GM23248 (cell line): Measurements from ENCODE around the gene AGA. TPM values are rescaled to one million over a fixed set of nuclear protein-coding genes. Genes with fewer than 3 reads are reported as not detected.

Experiments
- DNase-seq: peaks from one replicate; pipeline ENCODE4 v3.0.0-alpha.2; 2015
- H2AFZ ChIP-seq: fragments of 200-600 bp; sonication (generic); 2 replicates; pipeline ENCODE4 v1.6.1; 2016; ENCODE audit warnings: antibody characterized with exemption
- H3F3A ChIP-seq: fragments of 200-600 bp; sonication (generic); 2 replicates; pipeline ENCODE4 v1.6.1; 2016; ENCODE audit warnings: mild to moderate bottlenecking, antibody characterized with exemption, mixed run types; ENCODE audit not compliant: insufficient read depth
- H3K27ac ChIP-seq: fragments of 200-600 bp; sonication (generic); 2 replicates; pipeline ENCODE4 v1.5.1; 2016; ENCODE audit warnings: mild to moderate bottlenecking
- H3K27me3 ChIP-seq: fragments of 200-600 bp; sonication (generic); replicated peaks from 2 replicates; pipeline ENCODE4 v1.6.1; 2016; ENCODE audit warnings: mild to moderate bottlenecking; ENCODE audit not compliant: insufficient read depth
- H3K36me3 ChIP-seq: fragments of 200-600 bp; sonication (generic); 2 replicates; pipeline ENCODE4 v1.6.1; 2016; ENCODE audit warnings: low read depth, mild to moderate bottlenecking
- H3K4me1 ChIP-seq: fragments of 200-600 bp; sonication (generic); 2 replicates; pipeline ENCODE4 v1.6.1; 2016; ENCODE audit warnings: mild to moderate bottlenecking; ENCODE audit not compliant: insufficient read depth
- H3K4me2 ChIP-seq: fragments of 200-600 bp; sonication (generic); one replicate; pipeline ENCODE4 v1.6.1; 2016; ENCODE audit warnings: mild to moderate bottlenecking; ENCODE audit not compliant: unreplicated experiment
- H3K4me3 ChIP-seq: fragments of 200-600 bp; sonication (generic); 2 replicates; pipeline ENCODE4 v1.5.1; 2016; ENCODE audit warnings: mild to moderate bottlenecking
- H3K79me2 ChIP-seq: fragments of 200-600 bp; sonication (generic); 2 replicates; pipeline ENCODE4 v1.6.1; 2016; ENCODE audit warnings: mild to moderate bottlenecking; ENCODE audit not compliant: insufficient read depth
- H3K9ac ChIP-seq: fragments of 200-600 bp; sonication (generic); 2 replicates; pipeline ENCODE4 v1.6.1; 2016; ENCODE audit warnings: mild to moderate bottlenecking
- H3K9me2 ChIP-seq: fragments of 200-600 bp; sonication (generic); 2 replicates; pipeline ENCODE4 v1.6.1; 2016; ENCODE audit warnings: mixed run types, mild to moderate bottlenecking, moderate library complexity; ENCODE audit not compliant: insufficient read depth
- H3K9me3 ChIP-seq: fragments of 200-600 bp; sonication (generic); one replicate; pipeline ENCODE4 v1.6.1; 2017; ENCODE audit warnings: low read depth
- H4K20me1 ChIP-seq: fragments of 200-600 bp; sonication (generic); 2 replicates; pipeline ENCODE4 v1.6.0; 2016; ENCODE audit not compliant: insufficient read depth
- EZH2 ChIP-seq: fragments of 200-600 bp; sonication (generic); IDR thresholded peaks from 2 replicates; pipeline ENCODE4 v1.6.1; 2018; ENCODE audit warnings: antibody characterized with exemption, mild to moderate bottlenecking; ENCODE audit not compliant: insufficient read depth, poor library complexity, severe bottlenecking
- EZH2phosphoT487 ChIP-seq: fragments of 200-600 bp; sonication (generic); IDR thresholded peaks from 2 replicates; pipeline ENCODE4 v1.6.1; 2018; ENCODE audit warnings: antibody characterized with exemption, moderate library complexity, mild to moderate bottlenecking, low read depth; ENCODE audit not compliant: insufficient read depth
- WGBS, 2 experiments: methylation state at CpG; one replicate each; pipeline ENCODE4 v1.1.6; 2015 to 2017; ENCODE audit warnings: low lambda C conversion rate in 2 of 2, low coverage in 1 of 2; ENCODE audit errors: missing lambda C conversion rate in 2 of 2; 5-methylcytosine and 5-hydroxymethylcytosine counted together
- in situ Hi-C: fragments of 300-500 bp; cut with MboI; formaldehyde crosslinking; loops from 2 replicates; pipeline ENCODE4 v1.15.0; 2020
- polyA plus RNA-seq: library from polyadenylated mRNA; unstranded; fragments of >200 nt; fragmentation: Nextera tagmentation; extraction: Ambion mirVana; gene quantifications from 2 replicates; pipeline ENCODE4 v1.2.1, GENCODE V29; 2016
- total RNA-seq: library from RNA; depleted of rRNA; stranded (reverse); fragments of >200 nt; shearing (Covaris generic); gene quantifications from 2 replicates; pipeline ENCODE4 v1.2.3, GENCODE V29; 2014

Gene AGA
- total and polyA plus RNA-seq, 2 experiments from 2014 or later = 45.9 to 60.2 TPM

DNA sequence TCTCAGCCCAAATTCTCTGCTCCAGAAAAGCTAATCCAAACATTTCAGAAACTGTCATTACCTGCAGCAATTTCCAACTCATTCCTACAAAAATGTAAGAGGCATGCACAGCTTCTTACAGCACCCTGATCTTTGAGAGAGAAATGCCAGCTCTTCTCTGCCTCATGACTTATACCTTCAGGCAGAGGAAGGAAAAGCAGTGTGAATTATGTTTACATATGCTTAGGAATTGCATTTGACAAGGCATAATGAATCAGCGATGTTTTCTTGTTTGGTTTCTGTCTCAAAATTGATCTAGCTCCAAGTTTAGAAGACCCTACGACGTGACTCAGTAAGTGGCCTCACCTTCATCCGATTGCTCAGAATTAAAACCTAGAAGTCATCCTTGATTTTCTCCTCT lies 21.8 kb upstream of the AGA start:
- no peaks in the 10 kb centered on the region for H3K9me3 ChIP-seq
- H3K27me3 ChIP-seq = no peaks in the 10 kb centered on the region
- H3F3A ChIP-seq = peaks cover 9% of the 10 kb centered on the region; the same call in 1 of the 2 replicates
- H4K20me1 ChIP-seq = no peaks in the 10 kb centered on the region
- peak overlapping the region; percentile 5; the same call in 1 of the 2 replicates for H2AFZ ChIP-seq
- no peak for TF ChIP-seq EZH2phosphoT487
- no peak for TF ChIP-seq EZH2
- no peak for DNase-seq
- H3K36me3 ChIP-seq = no peaks in the 10 kb centered on the region
- no peak overlapping the region for H3K4me3 ChIP-seq
- WGBS, 2 experiments = 69 to 76% methylated on average over 4 of the region's 4 CpGs
- no peaks in the 10 kb centered on the region for H3K79me2 ChIP-seq
- H3K27ac ChIP-seq = no peak overlapping the region
- H3K9ac ChIP-seq = no peak overlapping the region
- no peak overlapping the region for H3K4me2 ChIP-seq
- no peaks in the 10 kb centered on the region; the same call in 1 of the 2 replicates for H3K9me2 ChIP-seq
- in situ Hi-C loops = no loop called here
- H3K4me1 ChIP-seq = peaks cover 15% of the 10 kb centered on the region; the same call in 1 of the 2 replicates

DNA sequence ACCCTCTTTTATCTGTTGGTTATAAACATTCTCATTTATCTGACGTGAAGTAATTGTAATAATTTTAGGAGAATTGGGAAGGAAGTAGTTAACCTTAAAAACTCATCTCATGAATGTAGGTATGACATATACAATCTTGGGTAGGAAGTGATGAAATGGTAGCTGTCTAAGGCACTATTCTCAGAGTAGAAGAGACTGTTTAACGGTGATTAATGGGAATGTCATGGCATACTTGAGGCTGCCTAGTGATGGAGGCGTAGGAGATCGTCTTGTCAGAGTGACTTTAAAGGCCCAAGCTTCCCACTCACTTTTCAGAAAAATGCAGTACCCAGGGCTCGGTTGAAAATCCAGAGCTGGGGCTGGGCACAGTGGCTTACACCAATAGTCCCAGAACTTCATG lies 19.4 kb upstream of the AGA start:
- Histone ChIP-seq H3K36me3 (no peaks in the 10 kb centered on the region), H3K27me3 (no peaks in the 10 kb centered on the region), H3K4me1 (peaks cover 15% of the 10 kb centered on the region; the same call in 1 of the 2 replicates), H3K9ac (no peak overlapping the region), H2AFZ (0 out of 2 replicates have a peak overlapping the region, but pooled peaks have one; percentile 27), H3K9me2 (no peaks in the 10 kb centered on the region), H3K4me3 (no peak overlapping the region), H3K27ac (no peak overlapping the region), H3K79me2 (no peaks in the 10 kb centered on the region), H3K4me2 (no peak overlapping the region), H3F3A (peaks cover 9% of the 10 kb centered on the region; the same call in 1 of the 2 replicates), H3K9me3 (no peaks in the 10 kb centered on the region), H4K20me1 (no peaks in the 10 kb centered on the region)
- peak; percentile 55 for DNase-seq
- in situ Hi-C loops = no loop called here
- whole genome bisulfite sequencing, 2 experiments = 33 to 39% methylated on average over 5 of the region's 5 CpGs
- no peak for TF ChIP-seq EZH2phosphoT487
- TF ChIP-seq EZH2 = no peak

DNA sequence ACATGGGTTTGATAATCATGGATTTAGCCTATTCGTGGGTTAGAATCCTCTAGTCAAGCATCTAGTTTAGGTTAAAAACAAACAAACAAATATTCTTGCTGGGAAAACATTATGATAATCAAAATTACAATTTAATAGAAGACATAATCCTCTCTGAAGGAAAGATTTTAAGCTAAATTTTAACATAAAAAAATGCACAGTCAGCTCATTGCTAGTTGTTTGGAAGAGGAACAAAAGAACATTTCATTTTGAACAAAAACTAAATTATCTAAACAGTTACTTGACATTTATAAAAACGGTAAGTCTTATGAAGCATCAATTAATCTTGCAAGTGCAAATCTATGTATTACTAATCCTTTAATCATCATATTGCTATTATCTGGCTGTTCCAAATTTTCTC lies 18.2 kb upstream of the AGA start:
- Histone ChIP-seq H3K9ac (no peak overlapping the region), H3K79me2 (no peaks in the 10 kb centered on the region)
- TF ChIP-seq EZH2phosphoT487 (no peak), EZH2 (no peak)

DNA sequence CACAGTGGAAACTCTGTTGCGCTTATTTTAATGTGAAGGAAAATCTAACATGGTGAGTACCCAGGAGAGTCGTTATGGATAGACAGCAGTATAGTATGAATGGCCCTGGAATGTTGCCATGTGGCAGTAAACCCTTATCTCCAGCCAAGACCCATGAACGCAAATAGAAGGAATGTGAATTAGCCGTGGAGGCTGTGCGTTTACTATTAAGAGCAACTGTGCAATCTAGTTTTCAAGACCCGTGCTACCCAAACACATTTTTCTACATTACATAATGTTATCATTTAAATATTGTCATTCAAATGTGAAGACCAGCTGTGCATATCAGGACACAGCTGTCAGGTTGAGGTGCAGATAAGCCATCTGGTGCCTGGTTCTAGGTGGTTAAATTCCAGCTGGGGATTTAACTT lies 13.3 kb upstream of the AGA start:
- Histone ChIP-seq H3K27ac (no peak overlapping the region), H3K27me3 (no peaks in the 10 kb centered on the region), H2AFZ (no peak overlapping the region), H3K9me2 (no peaks in the 10 kb centered on the region), H3F3A (peaks cover 5% of the 10 kb centered on the region), H3K36me3 (no peaks in the 10 kb centered on the region), H3K4me3 (no peak overlapping the region), H3K4me1 (peaks cover 9% of the 10 kb centered on the region), H3K79me2 (no peaks in the 10 kb centered on the region), H4K20me1 (no peaks in the 10 kb centered on the region), H3K9me3 (no peaks in the 10 kb centered on the region), H3K9ac (no peak overlapping the region), H3K4me2 (no peak overlapping the region)
- TF ChIP-seq EZH2phosphoT487 (no peak), EZH2 (no peak)
- DNase-seq = no peak
- 42 to 44% methylated on average over 6 of the region's 6 CpGs for WGBS, 2 experiments
- in situ Hi-C loops = no loop called here

More for the DNA sequence above, 18.2 kb upstream of the AGA start:
- Histone ChIP-seq H3K9me3 (no peaks in the 10 kb centered on the region), H3K36me3 (no peaks in the 10 kb centered on the region), H2AFZ (no peak overlapping the region), H3K4me1 (peaks cover 15% of the 10 kb centered on the region; the same call in 1 of the 2 replicates), H4K20me1 (no peaks in the 10 kb centered on the region), H3K4me3 (no peak overlapping the region), H3K27me3 (no peaks in the 10 kb centered on the region), H3F3A (peaks cover 9% of the 10 kb centered on the region; the same call in 1 of the 2 replicates), H3K4me2 (no peak overlapping the region), H3K9me2 (no peaks in the 10 kb centered on the region), H3K27ac (no peak overlapping the region)
- WGBS, 2 experiments = 71 to 72% methylated on average over 2 of the region's 2 CpGs
- DNase-seq = no peak
- in situ Hi-C loops = no loop called here

DNA sequence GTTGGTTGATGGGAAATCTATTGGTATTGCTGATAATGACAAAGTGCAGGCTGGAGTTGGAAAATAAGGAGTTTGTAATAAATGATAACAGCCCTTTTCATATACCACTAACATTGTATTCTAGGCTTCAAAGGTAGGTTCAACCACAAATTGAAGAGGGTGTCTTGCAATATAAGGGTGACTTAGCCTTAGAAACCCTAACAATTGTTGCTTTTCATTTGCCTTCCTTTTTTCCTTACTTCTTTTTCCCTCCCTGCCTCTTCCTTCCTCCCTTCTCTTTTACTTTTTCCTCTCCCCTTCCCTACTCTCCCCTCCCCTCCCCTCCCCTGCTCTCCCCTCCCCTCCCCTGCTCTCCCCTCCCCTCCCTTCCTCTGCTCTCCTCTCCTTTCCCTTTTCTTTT lies 10.9 kb upstream of the AGA start:
- H3K4me2 ChIP-seq = no peak overlapping the region
- no peaks in the 10 kb centered on the region for H4K20me1 ChIP-seq
- no peak overlapping the region for H3K27ac ChIP-seq
- H2AFZ ChIP-seq = no peak overlapping the region
- no peaks in the 10 kb centered on the region for H3K9me2 ChIP-seq
- DNase-seq = no peak
- H3K79me2 ChIP-seq = no peaks in the 10 kb centered on the region
- H3K9ac ChIP-seq = no peak overlapping the region
- H3K36me3 ChIP-seq = no peaks in the 10 kb centered on the region
- H3K4me3 ChIP-seq = no peak overlapping the region
- H3K9me3 ChIP-seq = no peaks in the 10 kb centered on the region
- in situ Hi-C loops = no loop called here
- peaks cover 30% of the 10 kb centered on the region for H3K4me1 ChIP-seq
- no peaks in the 10 kb centered on the region for H3K27me3 ChIP-seq
- peaks cover 27% of the 10 kb centered on the region for H3F3A ChIP-seq
- TF ChIP-seq EZH2 (no peak), EZH2phosphoT487 (no peak)
